ENCODE measurements around the gene ENAM. TPM values are rescaled to one million over a fixed set of nuclear protein-coding genes. Genes with fewer than 3 reads are reported as not detected.

Gene ENAM
- total RNA-seq, 1 donor from 2014 or later: not detected

DNA sequence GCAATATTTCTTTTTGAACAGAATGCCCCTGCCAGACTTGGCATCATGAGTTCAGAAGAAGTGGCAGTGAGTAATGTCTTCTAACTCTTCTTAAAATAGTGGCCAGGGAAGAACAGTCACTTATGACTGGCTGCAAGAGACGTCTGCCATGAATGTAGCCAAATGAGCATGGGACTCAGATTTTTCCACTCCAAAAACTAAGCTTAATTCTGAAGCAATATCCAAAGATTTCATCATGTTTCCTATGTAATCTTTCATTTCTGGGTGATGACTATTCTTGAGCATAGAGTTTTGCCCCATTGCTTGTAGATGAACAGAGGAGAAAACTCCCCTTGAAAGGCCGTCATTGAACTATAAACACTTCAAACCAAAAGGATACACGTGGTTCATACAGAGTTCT is 24.7 kb upstream of the ENAM start:
- Mint-ChIP-seq H3K27ac (ENCODE audit: unreplicated experiment) (no peak overlapping the region), H3K9me3 (ENCODE audit: unreplicated experiment) (no peaks in the 10 kb centered on the region), H3K36me3 (ENCODE audit: unreplicated experiment) (no peaks in the 10 kb centered on the region), H3K4me1 (ENCODE audit: low read depth, unreplicated experiment) (peaks cover 2% of the 10 kb centered on the region), H3K27me3 (ENCODE audit: unreplicated experiment) (no peaks in the 10 kb centered on the region), H3K4me3 (ENCODE audit: unreplicated experiment) (no peak overlapping the region)
- no peak for DNase-seq
- TF ChIP-seq, protein P1, sequence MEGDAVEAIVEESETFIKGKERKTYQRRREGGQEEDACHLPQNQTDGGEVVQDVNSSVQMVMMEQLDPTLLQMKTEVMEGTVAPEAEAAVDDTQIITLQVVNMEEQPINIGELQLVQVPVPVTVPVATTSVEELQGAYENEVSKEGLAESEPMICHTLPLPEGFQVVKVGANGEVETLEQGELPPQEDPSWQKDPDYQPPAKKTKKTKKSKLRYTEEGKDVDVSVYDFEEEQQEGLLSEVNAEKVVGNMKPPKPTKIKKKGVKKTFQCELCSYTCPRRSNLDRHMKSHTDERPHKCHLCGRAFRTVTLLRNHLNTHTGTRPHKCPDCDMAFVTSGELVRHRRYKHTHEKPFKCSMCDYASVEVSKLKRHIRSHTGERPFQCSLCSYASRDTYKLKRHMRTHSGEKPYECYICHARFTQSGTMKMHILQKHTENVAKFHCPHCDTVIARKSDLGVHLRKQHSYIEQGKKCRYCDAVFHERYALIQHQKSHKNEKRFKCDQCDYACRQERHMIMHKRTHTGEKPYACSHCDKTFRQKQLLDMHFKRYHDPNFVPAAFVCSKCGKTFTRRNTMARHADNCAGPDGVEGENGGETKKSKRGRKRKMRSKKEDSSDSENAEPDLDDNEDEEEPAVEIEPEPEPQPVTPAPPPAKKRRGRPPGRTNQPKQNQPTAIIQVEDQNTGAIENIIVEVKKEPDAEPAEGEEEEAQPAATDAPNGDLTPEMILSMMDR (IDR thresholded peaks at IDR 0.05; ENCODE audit: partially characterized antibody, unreplicated experiment): no peak

DNA sequence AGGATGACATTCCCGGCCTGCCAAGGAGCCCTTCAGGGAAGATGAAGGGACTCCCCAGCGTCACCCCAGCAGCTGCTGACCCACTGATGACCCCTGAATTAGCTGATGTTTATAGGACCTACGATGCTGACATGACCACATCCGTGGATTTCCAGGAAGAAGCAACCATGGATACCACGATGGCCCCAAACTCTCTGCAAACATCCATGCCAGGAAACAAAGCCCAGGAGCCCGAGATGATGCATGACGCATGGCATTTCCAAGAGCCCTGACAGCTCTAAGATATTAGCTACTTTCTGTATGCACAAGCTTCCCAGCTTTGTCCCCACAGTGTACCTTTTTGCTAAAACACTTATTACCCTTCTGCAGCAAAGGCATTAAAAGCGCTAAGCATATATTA is 22.1 kb upstream of the ENAM start:
- H3K4me3 Mint-ChIP-seq (ENCODE audit: unreplicated experiment): no peak overlapping the region
- no peaks in the 10 kb centered on the region for H3K27me3 Mint-ChIP-seq (ENCODE audit: unreplicated experiment)
- TF ChIP-seq, protein P1 (IDR thresholded peaks at IDR 0.05; ENCODE audit: partially characterized antibody, unreplicated experiment): no peak
- H3K9me3 Mint-ChIP-seq (ENCODE audit: unreplicated experiment): no peaks in the 10 kb centered on the region
- H3K4me1 Mint-ChIP-seq (ENCODE audit: low read depth, unreplicated experiment): peaks cover under 1% of the 10 kb centered on the region
- no peak overlapping the region for H3K27ac Mint-ChIP-seq (ENCODE audit: unreplicated experiment)
- no peaks in the 10 kb centered on the region for H3K36me3 Mint-ChIP-seq (ENCODE audit: unreplicated experiment)
- no peak for DNase-seq

DNA sequence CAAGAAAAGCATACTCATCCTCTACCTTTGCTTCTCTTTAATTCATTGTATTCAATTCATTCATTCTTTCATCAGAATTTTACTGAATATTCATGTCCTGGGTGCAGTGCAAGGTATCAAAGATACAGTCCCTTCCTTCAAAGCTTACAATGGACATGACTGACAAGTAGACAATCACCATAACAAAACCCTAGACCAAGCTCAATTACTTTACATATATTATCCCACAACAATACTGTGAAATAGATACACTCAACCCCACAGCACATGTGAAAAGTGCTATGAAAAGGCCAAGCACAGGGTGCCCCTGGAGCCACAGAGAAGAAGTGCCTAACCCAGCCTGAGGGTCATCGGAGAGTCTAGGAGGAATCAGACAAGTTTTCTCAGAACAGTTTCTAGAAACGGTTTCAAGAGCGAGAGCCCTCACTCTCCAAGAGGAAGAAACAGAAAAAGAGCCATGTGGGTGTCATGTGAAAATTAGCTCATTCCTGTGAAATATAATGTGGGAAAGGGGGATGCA is 21.1 kb upstream of the ENAM start:
- Mint-ChIP-seq H3K27me3 (ENCODE audit: unreplicated experiment) (no peaks in the 10 kb centered on the region), H3K36me3 (ENCODE audit: unreplicated experiment) (no peaks in the 10 kb centered on the region), H3K9me3 (ENCODE audit: unreplicated experiment) (no peaks in the 10 kb centered on the region), H3K27ac (ENCODE audit: unreplicated experiment) (no peak overlapping the region), H3K4me1 (ENCODE audit: low read depth, unreplicated experiment) (no peaks in the 10 kb centered on the region), H3K4me3 (ENCODE audit: unreplicated experiment) (no peak overlapping the region)
- no peak for DNase-seq
- TF ChIP-seq, protein P1 (IDR thresholded peaks at IDR 0.05; ENCODE audit: partially characterized antibody, unreplicated experiment): no peak

DNA sequence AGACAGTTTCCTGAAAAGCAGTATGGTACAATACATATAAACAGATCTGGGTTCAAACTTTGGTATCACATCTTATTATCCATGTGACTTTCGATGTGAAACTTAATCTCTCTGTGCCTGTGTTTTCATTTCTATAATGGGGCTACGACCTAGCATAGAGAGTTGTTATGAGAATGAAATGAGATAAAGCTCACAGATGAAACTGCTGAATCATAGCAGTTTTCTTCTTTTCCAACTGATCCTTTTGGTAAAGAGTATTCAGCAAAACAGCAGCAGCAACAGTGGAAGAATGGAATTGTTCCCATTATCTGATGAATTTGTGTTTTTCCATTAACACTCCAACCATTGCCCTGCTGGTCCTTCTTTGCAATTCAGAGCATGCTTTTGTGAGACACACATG is 20.2 kb upstream of the ENAM start:
- no peaks in the 10 kb centered on the region for H3K36me3 Mint-ChIP-seq (ENCODE audit: unreplicated experiment)
- H3K9me3 Mint-ChIP-seq (ENCODE audit: unreplicated experiment): no peaks in the 10 kb centered on the region
- H3K27me3 Mint-ChIP-seq (ENCODE audit: unreplicated experiment): no peaks in the 10 kb centered on the region
- TF ChIP-seq, protein P1 (IDR thresholded peaks at IDR 0.05; ENCODE audit: partially characterized antibody, unreplicated experiment): no peak
- DNase-seq: no peak
- H3K27ac Mint-ChIP-seq (ENCODE audit: unreplicated experiment): no peak overlapping the region
- no peak overlapping the region for H3K4me3 Mint-ChIP-seq (ENCODE audit: unreplicated experiment)
- H3K4me1 Mint-ChIP-seq (ENCODE audit: low read depth, unreplicated experiment): no peaks in the 10 kb centered on the region

DNA sequence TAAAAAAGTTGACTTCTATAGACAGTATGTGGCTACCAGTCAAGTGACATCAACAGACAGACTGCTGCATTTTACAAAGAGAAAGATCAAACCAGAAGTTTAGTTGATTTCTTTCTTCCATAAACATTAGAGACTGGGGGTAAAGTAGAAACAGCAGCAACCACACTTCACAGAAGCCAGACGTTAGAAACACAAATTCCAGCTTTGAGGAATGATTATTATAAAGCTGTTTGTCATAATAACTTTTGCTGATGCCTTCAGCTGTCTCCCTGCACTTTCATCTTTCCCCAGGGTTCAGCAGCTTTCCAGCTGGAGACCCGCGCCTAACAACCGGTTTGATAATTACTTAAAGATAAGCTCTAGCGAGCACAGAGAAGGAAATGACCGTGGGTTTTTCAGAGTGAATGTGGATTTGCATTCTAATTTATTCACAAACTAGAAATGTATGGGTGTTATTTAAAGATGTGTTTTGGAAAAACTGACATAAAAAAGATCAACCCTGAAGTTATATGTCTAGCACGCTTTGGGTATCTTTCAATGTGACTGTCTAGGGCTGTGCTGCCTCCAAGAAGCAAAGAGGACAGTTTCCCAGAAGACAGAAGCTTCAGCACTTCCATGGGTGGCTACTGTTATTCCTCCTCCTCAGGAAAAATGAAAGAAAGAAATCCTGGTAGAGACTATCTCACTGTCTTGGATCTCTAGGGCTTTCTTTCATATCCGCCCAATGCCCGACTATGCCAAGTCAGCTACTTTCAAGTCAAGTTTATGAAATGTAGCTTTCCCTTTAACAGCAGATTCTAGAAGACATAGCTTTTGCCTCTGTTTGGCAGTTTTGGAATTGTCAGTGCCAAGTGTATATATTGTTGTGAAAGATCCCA is 15.0 kb upstream of the ENAM start:
- TF ChIP-seq, protein P1 (IDR thresholded peaks at IDR 0.05; ENCODE audit: partially characterized antibody, unreplicated experiment): no peak
- H3K36me3 Mint-ChIP-seq (ENCODE audit: unreplicated experiment): no peaks in the 10 kb centered on the region
- H3K9me3 Mint-ChIP-seq (ENCODE audit: unreplicated experiment): no peaks in the 10 kb centered on the region
- H3K27me3 Mint-ChIP-seq (ENCODE audit: unreplicated experiment): peaks cover 3% of the 10 kb centered on the region
- no peak for DNase-seq
- no peaks in the 10 kb centered on the region for H3K4me1 Mint-ChIP-seq (ENCODE audit: low read depth, unreplicated experiment)
- H3K4me3 Mint-ChIP-seq (ENCODE audit: unreplicated experiment): no peak overlapping the region
- no peak overlapping the region for H3K27ac Mint-ChIP-seq (ENCODE audit: unreplicated experiment)
